ENCODE data around the gene OR8B3.

OR8B3 gene

GRCh38 chr11:124346311-124346955 is 52.4 kb downstream of the OR8B3 start:
- DNase-seq = no peak
